Inferior parietal cortex (tissue), 1 donor: ENCODE results near the gene MAST4.

Source experiments
- DNase-seq: peaks from one replicate; pipeline ENCODE4 v3.0.0-alpha.2; 2016; ENCODE audit errors: extremely low spot score

The MAST4 gene

GRCh38 chr5:67187006-67187715, 591.0 kb downstream of the MAST4 start:
- DNase-seq: no peak

GRCh38 chr5:67188274-67189078, 592.3 kb downstream of the MAST4 start:
- DNase-seq: no peak

DNA sequence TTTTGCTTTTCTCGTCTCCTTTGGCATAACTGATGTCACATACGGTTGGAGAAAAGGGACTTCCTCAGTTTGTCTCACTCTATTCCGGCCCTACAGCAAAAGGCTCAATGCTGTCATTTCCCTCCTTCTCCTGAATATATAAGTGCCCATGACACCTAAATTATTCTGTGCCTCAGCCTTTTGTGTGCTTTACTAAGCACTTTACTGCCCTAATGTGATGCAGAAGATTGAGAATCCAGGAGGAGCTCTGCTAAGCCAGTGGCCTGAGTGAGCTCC, 592.8 kb downstream of the MAST4 start:
- DNase-seq: no peak

GRCh38 chr5:67189931-67190330, 593.7 kb downstream of the MAST4 start:
- DNase-seq: no peak

DNA sequence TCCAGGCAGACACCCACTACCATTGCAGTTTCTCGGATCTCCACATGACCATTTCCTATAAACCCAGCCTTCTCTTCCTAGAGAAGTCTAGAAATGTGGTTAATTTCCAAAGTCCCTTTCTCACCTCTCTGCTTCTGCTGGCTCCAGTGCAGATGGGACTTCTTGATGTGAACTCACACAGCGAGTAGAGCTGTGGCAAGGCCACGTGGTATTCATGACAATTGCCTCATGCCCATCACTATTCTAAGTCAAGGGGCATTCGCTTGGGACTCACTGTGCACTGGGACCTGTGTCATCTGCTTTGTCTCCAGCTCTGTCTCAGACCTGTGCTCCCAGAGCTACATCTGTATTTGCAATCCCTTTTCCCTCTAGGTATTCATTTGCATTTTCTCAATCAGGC, 594.2 kb downstream of the MAST4 start:
- no peak for DNase-seq

GRCh38 chr5:67190861-67191260, 594.7 kb downstream of the MAST4 start:
- no peak for DNase-seq

- DNase-seq: no peak
Observed at GRCh38 chr5:67192719-67193438, 596.7 kb downstream of the MAST4 start.

DNA sequence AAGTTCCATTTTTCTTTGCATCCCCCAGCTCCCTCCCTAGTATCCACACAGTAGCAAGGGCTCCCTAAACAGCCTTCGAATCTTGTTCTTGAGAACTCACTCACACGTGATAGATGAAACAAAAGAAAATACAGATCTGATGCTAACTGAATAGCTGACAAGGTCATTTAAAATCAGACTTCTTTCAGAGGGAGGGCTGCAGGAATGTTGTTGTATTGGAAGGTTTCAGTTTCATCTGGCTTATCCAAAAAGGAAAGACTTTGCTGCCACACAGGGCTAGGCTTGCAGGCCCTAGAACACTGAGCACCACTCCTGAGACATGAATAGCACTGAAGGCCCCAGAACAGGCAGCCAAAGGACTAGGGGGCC, 597.2 kb downstream of the MAST4 start:
- no peak for DNase-seq

GRCh38 chr5:67194166-67194565, 598.0 kb downstream of the MAST4 start:
- no peak for DNase-seq

- DNase-seq: no peak
Observed at GRCh38 chr5:67195406-67196275, 599.4 kb downstream of the MAST4 start.

GRCh38 chr5:67196537-67197059, 600.4 kb downstream of the MAST4 start, which contains the start of gene CD180:
CD180 (minus strand) TSS chr5:67196799; CDS start chr5:67196641, 158 bp downstream.
- peak; percentile 79 for DNase-seq

DNA sequence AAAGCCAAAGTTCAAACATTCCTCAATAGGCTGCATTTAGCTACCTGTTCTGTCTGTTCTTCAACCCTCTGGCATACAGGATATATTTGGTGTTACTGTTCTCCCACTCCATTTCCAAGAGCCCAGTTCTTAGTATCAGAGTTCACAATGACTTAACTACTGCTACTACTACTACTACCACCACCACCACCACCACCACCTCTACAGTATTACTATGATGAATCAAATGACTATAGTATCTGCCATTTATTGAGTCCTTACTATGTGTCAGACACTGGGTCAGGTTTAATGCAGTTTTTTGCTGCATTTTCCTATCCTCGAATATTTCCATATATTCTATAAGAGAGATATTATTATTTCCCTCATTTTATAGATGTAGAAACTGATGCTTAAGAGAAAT, 601.3 kb downstream of the MAST4 start:
- no peak for DNase-seq

DNA sequence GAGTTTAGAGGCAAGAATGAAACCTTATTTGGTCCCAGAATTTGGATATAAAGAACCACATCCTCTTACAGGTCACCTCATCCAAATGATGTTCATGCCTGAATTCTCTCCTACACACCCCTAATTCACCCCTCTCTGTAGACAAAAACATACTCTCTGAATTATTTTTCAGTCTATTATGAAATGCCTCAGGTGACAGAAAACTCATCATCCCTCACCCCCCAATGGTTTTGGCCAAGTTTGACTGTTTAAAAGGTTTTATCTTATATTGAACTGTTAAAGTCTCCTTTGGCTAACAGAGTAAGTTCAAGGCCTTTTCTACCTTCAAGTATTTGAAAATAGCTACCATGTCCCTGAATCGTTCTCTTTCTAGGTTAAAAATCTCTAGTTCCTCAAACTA, 602.7 kb downstream of the MAST4 start:
- DNase-seq: no peak

DNA sequence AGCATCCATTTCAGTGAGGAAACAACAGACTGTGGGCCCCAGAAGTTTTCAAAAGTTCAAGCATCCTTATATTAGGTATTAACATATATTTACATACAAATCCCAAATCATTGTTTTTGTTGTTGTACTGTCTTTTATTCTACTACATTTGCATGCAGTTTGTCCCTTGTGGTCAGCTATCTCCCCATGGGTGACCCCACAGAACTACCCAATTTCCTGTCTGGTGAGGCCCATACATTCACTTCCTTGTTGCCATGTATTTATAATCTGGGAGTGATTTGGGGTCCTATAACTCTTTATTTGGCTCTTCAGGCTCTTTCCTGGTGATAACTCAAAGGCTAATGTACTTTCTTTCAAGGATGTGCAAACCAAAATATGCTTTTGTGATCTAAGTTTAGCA, 603.7 kb downstream of the MAST4 start:
- no peak for DNase-seq

- no peak for DNase-seq
Observed at GRCh38 chr5:67200809-67201562, 604.8 kb downstream of the MAST4 start.

DNA sequence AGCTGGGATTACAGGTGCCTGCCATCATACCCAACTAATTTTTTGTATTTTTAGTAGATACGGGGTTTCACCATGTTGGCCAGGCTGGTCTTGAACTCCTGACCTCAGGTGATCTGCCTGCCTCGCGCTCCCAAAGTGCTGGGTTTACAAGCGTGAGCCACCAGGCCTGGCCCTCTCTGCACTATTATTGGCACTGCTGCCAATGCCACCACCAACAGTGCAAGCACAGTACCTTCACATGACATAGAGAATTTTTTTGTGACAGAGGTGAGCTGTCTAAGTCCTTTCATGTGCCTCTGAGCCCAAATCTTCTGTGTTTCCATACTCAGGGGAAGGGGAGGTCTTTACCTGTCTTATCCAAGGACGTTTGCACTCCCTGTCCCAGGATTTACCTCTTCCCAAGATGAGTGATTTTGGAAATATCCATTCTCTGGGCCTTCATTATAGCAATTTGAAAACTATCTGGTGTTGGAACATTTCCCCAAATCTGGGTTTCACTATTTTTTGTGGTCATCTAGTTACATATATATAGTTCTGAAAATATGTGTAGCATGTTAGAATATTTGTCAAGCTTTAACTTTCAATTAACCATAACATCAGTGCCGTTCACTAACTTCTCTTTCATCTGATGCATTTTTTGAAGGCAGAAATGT, 605.8 kb downstream of the MAST4 start:
- DNase-seq: no peak

- no peak for DNase-seq
Observed at GRCh38 chr5:67202828-67203227, 606.6 kb downstream of the MAST4 start.

DNA sequence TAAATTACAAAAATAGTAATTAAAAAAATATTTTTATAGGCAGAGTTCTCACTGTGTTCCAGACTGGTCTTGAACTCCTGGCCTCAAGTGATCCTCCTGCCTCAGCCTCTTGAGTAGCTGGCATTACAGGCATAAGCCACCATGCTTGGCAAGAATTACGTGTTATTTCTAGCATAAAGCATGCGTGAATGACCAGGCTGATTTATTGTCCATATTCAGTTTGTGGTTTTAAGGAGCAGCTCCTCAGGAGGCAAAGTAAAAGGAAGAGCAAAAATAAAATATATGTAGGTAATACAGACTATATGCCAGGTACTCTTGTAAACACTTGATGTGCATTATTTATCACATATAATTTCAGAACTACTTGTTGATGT, 607.5 kb downstream of the MAST4 start:
- no peak for DNase-seq

GRCh38 chr5:67204821-67205220, 608.6 kb downstream of the MAST4 start:
- DNase-seq: no peak

- no peak for DNase-seq
Observed at GRCh38 chr5:67205981-67206380, 609.8 kb downstream of the MAST4 start.
